SU-DHL-6 (cell line): ENCODE results near the gene ODAD2.

ENCODE experiments used
- H2AFZ ChIP-seq: fragments of 200-600 bp; sonication (generic); 2 replicates; pipeline ENCODE4 v1.6.1; 2014; ENCODE audit warnings: low read depth, mild to moderate bottlenecking, moderate library complexity, mixed read lengths, antibody characterized with exemption, low read length; ENCODE audit not compliant: severe bottlenecking
- H3F3A ChIP-seq: fragments of 200-600 bp; shearing (Covaris generic); 2 replicates; pipeline ENCODE4 v1.6.0; 2016; ENCODE audit warnings: antibody characterized with exemption, mild to moderate bottlenecking; ENCODE audit not compliant: insufficient read depth
- H3K27ac ChIP-seq: fragments of 200-600 bp; sonication (generic); 2 replicates; pipeline ENCODE4 v1.5.1; 2016; ENCODE audit warnings: low read depth, mild to moderate bottlenecking, low read length, moderate library complexity, mixed read lengths
- H3K27me3 ChIP-seq: fragments of 200-600 bp; sonication (generic), shearing (Covaris generic); 2 replicates; pipeline ENCODE4 v1.6.0; 2014; ENCODE audit warnings: mild to moderate bottlenecking, low read length
- H3K36me3 ChIP-seq: fragments of 200-600 bp; sonication (generic); 2 replicates; pipeline ENCODE4 v1.6.1; 2014; ENCODE audit warnings: mild to moderate bottlenecking, low read length, mixed read lengths
- H3K4me2 ChIP-seq: fragments of 300-600, 200-600 bp; shearing (Covaris generic), sonication (generic); 2 replicates; pipeline ENCODE4 v1.6.0; 2014; ENCODE audit warnings: low read length, low read depth, mild to moderate bottlenecking; ENCODE audit not compliant: poor library complexity, severe bottlenecking
- H3K4me3 ChIP-seq: fragments of 200-600 bp; sonication (generic); 2 replicates; pipeline ENCODE4 v1.5.1; 2014; ENCODE audit warnings: antibody characterized with exemption, low read length, mild to moderate bottlenecking, mixed read lengths; ENCODE audit not compliant: insufficient read depth, poor library complexity, severe bottlenecking
- H3K79me2 ChIP-seq: fragments of 200-600 bp; sonication (generic); 2 replicates; pipeline ENCODE4 v1.6.1; 2014; ENCODE audit warnings: mild to moderate bottlenecking, low read length, moderate library complexity; ENCODE audit not compliant: insufficient read depth
- H3K9ac ChIP-seq: fragments of 200-600 bp; sonication (generic); 2 replicates; pipeline ENCODE4 v1.7.0; 2014; ENCODE audit warnings: mild to moderate bottlenecking, low read length
- H3K9me2 ChIP-seq: fragments of 200-600 bp; sonication (generic); replicated peaks from 2 replicates; pipeline ENCODE4 v1.6.1; 2014; ENCODE audit warnings: low read length; ENCODE audit not compliant: insufficient read depth
- H3K9me3 ChIP-seq: fragments of 200-600 bp; sonication (generic); 2 replicates; pipeline ENCODE4 v1.6.1; 2014; ENCODE audit warnings: low read length, mixed read lengths; ENCODE audit not compliant: insufficient read depth
- H4K20me1 ChIP-seq: fragments of 200-600 bp; sonication (generic); 2 replicates; pipeline ENCODE4 v1.6.1; 2014; ENCODE audit warnings: low read depth, mild to moderate bottlenecking, antibody characterized with exemption, low read length, moderate library complexity, mixed read lengths
- CTCF ChIP-seq: fragments of 200-600 bp; sonication (generic); IDR thresholded peaks from one replicate; pipeline ENCODE4 v1.5.1; 2017; ENCODE audit warnings: antibody characterized with exemption, mild to moderate bottlenecking, low read length, moderate library complexity; ENCODE audit not compliant: insufficient read depth, poor library complexity, severe bottlenecking
- EZH2phosphoT487 ChIP-seq: fragments of 200-600 bp; sonication (generic), shearing (Covaris generic); conservative IDR thresholded peaks from 2 replicates; pipeline ENCODE4 v1.6.1; 2018; ENCODE audit warnings: mild to moderate bottlenecking, antibody characterized with exemption, low read length, moderate library complexity, mixed read lengths

Gene ODAD2

GRCh38 chr10:27771231-27771630 is 227.6 kb downstream of the ODAD2 start:
- Histone ChIP-seq H3K36me3 (no peaks in the 10 kb centered on the region), H3K9me3 (no peaks in the 10 kb centered on the region), H3K4me2 (no peak overlapping the region), H3K9me2 (no peaks in the 10 kb centered on the region), H3K9ac (no peak overlapping the region), H3F3A (no peaks in the 10 kb centered on the region), H3K79me2 (no peaks in the 10 kb centered on the region), H3K27me3 (no peaks in the 10 kb centered on the region), H3K4me3 (no peak overlapping the region), H3K27ac (no peak overlapping the region), H2AFZ (no peak overlapping the region), H4K20me1 (no peaks in the 10 kb centered on the region)
- TF ChIP-seq CTCF = no peak
- no peak for TF ChIP-seq EZH2phosphoT487

- Histone ChIP-seq H3K9me3 (no peaks in the 10 kb centered on the region), H3K4me2 (no peak overlapping the region), H2AFZ (no peak overlapping the region), H3K36me3 (no peaks in the 10 kb centered on the region), H3K4me3 (no peak overlapping the region), H3F3A (no peaks in the 10 kb centered on the region), H3K9ac (no peak overlapping the region), H3K9me2 (no peaks in the 10 kb centered on the region), H4K20me1 (no peaks in the 10 kb centered on the region), H3K79me2 (no peaks in the 10 kb centered on the region), H3K27ac (no peak overlapping the region), H3K27me3 (no peaks in the 10 kb centered on the region)
- TF ChIP-seq EZH2phosphoT487 (no peak), CTCF (no peak)
Measured at GRCh38 chr10:27770181-27770580, 228.7 kb downstream of the ODAD2 start.
